ENCODE data around the gene SPG11. TPM values are rescaled to one million over a fixed set of nuclear protein-coding genes. Genes with fewer than 3 reads are reported as not detected.
"Not testable (repeated sequence)": the region's sequence is repeated elsewhere in the genome, so short reads cannot be mapped to it uniquely, and the experiment has no call there.

SPG11 gene
- total and polyA plus RNA-seq, 2 donors (not counting 1 experiment from before 2014, with no cell fraction given): 134 to 219 TPM

- H3K4me1 ChIP-seq (ENCODE audit: control insufficient read depth in 2 of 2, insufficient read depth in 2 of 2, low read length in 2 of 2): peaks cover 12 to 13% of the 10 kb centered on the region in 2 donors
- H3K9ac ChIP-seq (ENCODE audit: low read length): no peak overlapping the region
- no peak for ATAC-seq (ENCODE audit: low read depth)
- TF ChIP-seq EZH2 (IDR thresholded peaks at IDR 0.05; ENCODE audit: borderline replicate concordance, insufficient read depth, low read depth, low read length, poor library complexity, severe bottlenecking): no peak
- TF ChIP-seq CTCF (IDR thresholded peaks at IDR 0.05): no peak
- no peaks in the 10 kb centered on the region for H3K27me3 ChIP-seq (replicated peaks in 1 of 4; ENCODE audit: control extremely low read depth in 1 of 4, control insufficient read depth in 3 of 4, insufficient read depth in 4 of 4, low read length in 3 of 4)
- H3K79me2 ChIP-seq (ENCODE audit: control insufficient read depth, insufficient read depth, low read length): peaks cover 42% of the 10 kb centered on the region
- ChIA-PET POLR2A (interaction anchor here (1.6 to 34.6 kb wide), 2 partner anchors 13 to 38 kb away, joined by 3 to 819 read pairs; partner anchors contain the start of gene SPG11), CTCF (interaction anchor here (1.3 to 1.9 kb wide), 2 partner anchors 29 to 32 kb away, joined by 4 to 7 read pairs; no protein-coding TSS in a partner anchor)
- WGBS (ENCODE audit: insufficient coverage): 100% methylated on average over 1 of the region's 1 CpG
- Mint-ChIP-seq H3K27me3 (no peaks in the 10 kb centered on the region), H3K27ac (no peak overlapping the region), H3K4me1 (peaks cover 23% of the 10 kb centered on the region), H3K9me3 (ENCODE audit: insufficient read depth) (no peaks in the 10 kb centered on the region), H3K4me3 (no peak overlapping the region)
- H3K36me3 ChIP-seq (replicated peaks in 1 of 2; ENCODE audit: control extremely low read depth in 1 of 2, control insufficient read depth in 1 of 2, extremely low read depth in 1 of 2, insufficient read depth in 2 of 2, low read length in 1 of 2): peaks cover 0 to 9% of the 10 kb centered on the region in 2 experiments
- no peak overlapping the region for H3K4me2 ChIP-seq (replicated peaks; ENCODE audit: low read depth, low read length, poor library complexity, severe bottlenecking)
- no peaks in the 10 kb centered on the region for H4K20me1 ChIP-seq (ENCODE audit: control insufficient read depth, insufficient read depth, low read length, poor library complexity, severe bottlenecking)
- no peak for DNase-seq
- H3K4me3 ChIP-seq (ENCODE audit: control extremely low read depth in 1 of 5, extremely low read depth in 1 of 5, insufficient read depth in 1 of 5, low read depth in 2 of 5, low read length in 4 of 5): no peak overlapping the region
- H3K27ac ChIP-seq (ENCODE audit: low read length in 2 of 2): no peak overlapping the region
- intact Hi-C loops (cut with micrococcal nuclease): no loop called here
- H3K9me3 ChIP-seq (ENCODE audit: control extremely low read depth in 1 of 3, control insufficient read depth in 2 of 3, insufficient read depth in 1 of 3, low read length in 2 of 3): peaks cover 0 to 13% (median 2%) of the 10 kb centered on the region in 3 donors
- no peak overlapping the region for H2AFZ ChIP-seq (ENCODE audit: insufficient read depth, low read depth, low read length, poor library complexity, severe bottlenecking)
These were observed 42.5 kb upstream of the SPG11 start for GRCh38 chr15:44705986-44706385.

- H3K9ac ChIP-seq (ENCODE audit: low read length); H3K4me2 ChIP-seq (replicated peaks; ENCODE audit: low read depth, low read length, poor library complexity, severe bottlenecking); H3K4me1 Mint-ChIP-seq; DNase-seq; H3K27me3 ChIP-seq (replicated peaks in 1 of 4; ENCODE audit: control extremely low read depth in 1 of 4, control insufficient read depth in 3 of 4, insufficient read depth in 4 of 4, low read length in 3 of 4); H2AFZ ChIP-seq (ENCODE audit: insufficient read depth, low read depth, low read length, poor library complexity, severe bottlenecking); H3K9me3 Mint-ChIP-seq (ENCODE audit: insufficient read depth); H3K27ac ChIP-seq (ENCODE audit: low read length in 2 of 2); H3K4me1 ChIP-seq (ENCODE audit: control insufficient read depth in 2 of 2, insufficient read depth in 2 of 2, low read length in 2 of 2); H3K4me3 ChIP-seq (ENCODE audit: control extremely low read depth in 1 of 5, extremely low read depth in 1 of 5, insufficient read depth in 1 of 5, low read depth in 2 of 5, low read length in 4 of 5); H3K4me3 Mint-ChIP-seq; H3K36me3 ChIP-seq (replicated peaks in 1 of 2; ENCODE audit: control extremely low read depth in 1 of 2, control insufficient read depth in 1 of 2, extremely low read depth in 1 of 2, insufficient read depth in 2 of 2, low read length in 1 of 2); H3K27me3 Mint-ChIP-seq; H4K20me1 ChIP-seq (ENCODE audit: control insufficient read depth, insufficient read depth, low read length, poor library complexity, severe bottlenecking); CTCF ChIA-PET; ATAC-seq (ENCODE audit: low read depth); H3K27ac Mint-ChIP-seq; intact Hi-C loops (cut with micrococcal nuclease); H3K79me2 ChIP-seq (ENCODE audit: control insufficient read depth, insufficient read depth, low read length): not testable (repeated sequence)
- POLR2A ChIA-PET: interaction anchor here (0.7 kb wide), 1 partner anchor 31 kb away, joined by 3 read pairs; no protein-coding TSS in a partner anchor
- H3K9me3 ChIP-seq (ENCODE audit: control extremely low read depth in 1 of 3, control insufficient read depth in 2 of 3, insufficient read depth in 1 of 3, low read length in 2 of 3): peaks cover 0 to 13% (median 2%) of the 10 kb centered on the region in 3 donors
These were observed 37.2 kb upstream of the SPG11 start for GRCh38 chr15:44700676-44701075.
